HEK293 (cell line): ENCODE data around the gene ZNF692.

Experiments
- CTCF ChIA-PET: fragments of 350-600 bp; formaldehyde crosslinking; extraction: SDS; loops from one replicate; lab custom pipeline; 2021; ENCODE audit warnings: antibody characterized with exemption; lab: Yijun Ruan, JAX
- POLR2A ChIA-PET: fragments of 300-600 bp; formaldehyde crosslinking; extraction: SDS; loops from one replicate; lab custom pipeline; 2020; ENCODE audit warnings: antibody characterized with exemption, inconsistent platforms; lab: Yijun Ruan, JAX
- H3K27ac ChIP-seq: fragments of 200-500 bp; sonication (Bioruptor generic); 2 replicates; pipeline ENCODE4 v1.5.1; 2014; ENCODE audit warnings: low read depth, low read length, control low read depth, inconsistent platforms; ENCODE audit errors: extremely low read depth
- H3K36me3 ChIP-seq, 2 experiments: fragments of 200-500 bp in 1 of 2; sonication (Bioruptor generic) in 1 of 2; 1 replicate in 1 of 2; 2 replicates in 1 of 2; pipeline ENCODE4 v1.5.1; 2014 to 2017; ENCODE audit warnings: inconsistent platforms in 2 of 2, low read length in 2 of 2; ENCODE audit not compliant: control insufficient read depth in 2 of 2, insufficient read depth in 1 of 2
- H3K4me1 ChIP-seq: fragments of 200-500 bp; sonication (Bioruptor generic); 2 replicates; pipeline ENCODE4 v1.5.1; 2014; ENCODE audit warnings: mild to moderate bottlenecking, low read length, inconsistent platforms; ENCODE audit not compliant: control insufficient read depth, insufficient read depth
- H3K4me3 ChIP-seq: 2 replicates; pipeline ENCODE4 v1.5.1; 2011; ENCODE audit warnings: low read depth, mild to moderate bottlenecking, control low read depth, low read length, moderate library complexity
- H3K9me3 ChIP-seq: fragments of 200-500 bp; sonication (Bioruptor generic); 2 replicates; pipeline ENCODE4 v1.5.1; 2014; ENCODE audit warnings: low read depth, low read length, inconsistent platforms; ENCODE audit not compliant: control insufficient read depth, insufficient read depth
- CTCF ChIP-seq: fragments of 450-650 bp; formaldehyde crosslinking; IDR thresholded peaks from 2 replicates; pipeline ENCODE4 v1.5.1; 2016; ENCODE audit warnings: missing biosample characterization, missing genetic modification characterization
- EGR2 ChIP-seq: fragments of 450-650 bp; formaldehyde crosslinking; IDR thresholded peaks from 2 replicates; pipeline ENCODE4 v1.5.1; 2016; ENCODE audit warnings: low read depth, missing biosample characterization, missing genetic modification characterization
- FEZF1 ChIP-seq: fragments of 450-650 bp; formaldehyde crosslinking; IDR thresholded peaks from 2 replicates; pipeline ENCODE4 v1.5.1; 2016; ENCODE audit warnings: missing biosample characterization, missing genetic modification characterization
- GFI1B ChIP-seq: fragments of 450-650 bp; formaldehyde crosslinking; IDR thresholded peaks from 2 replicates; pipeline ENCODE4 v1.5.1; 2016; ENCODE audit warnings: missing biosample characterization, missing genetic modification characterization
- HOXC10 ChIP-seq: sonication (generic); formaldehyde crosslinking; IDR thresholded peaks from 2 replicates; pipeline ENCODE4 v1.8.1; 2023; ENCODE audit warnings: mild to moderate bottlenecking, missing genetic modification reagents
- KLF10 ChIP-seq: fragments of 450-650 bp; IDR thresholded peaks from 2 replicates; pipeline ENCODE4 v1.5.1; 2018; ENCODE audit warnings: missing biosample characterization, mild to moderate bottlenecking, missing genetic modification characterization
- MZF1 ChIP-seq: fragments of 450-650 bp; formaldehyde crosslinking; IDR thresholded peaks from 2 replicates; pipeline ENCODE4 v1.5.1; 2017; ENCODE audit warnings: missing biosample characterization, missing genetic modification characterization, borderline replicate concordance
- PRDM10 ChIP-seq: fragments of 450-650 bp; formaldehyde crosslinking; IDR thresholded peaks from 2 replicates; pipeline ENCODE4 v1.5.1; 2016; ENCODE audit warnings: missing biosample characterization, missing genetic modification characterization
- SETDB1 ChIP-seq: IDR thresholded peaks from one replicate; pipeline ENCODE4 v1.6.1; 2017; ENCODE audit warnings: mild to moderate bottlenecking, low read length, moderate library complexity, mixed read lengths; ENCODE audit not compliant: insufficient read length
- SP3 ChIP-seq: fragments of 450-650 bp; formaldehyde crosslinking; IDR thresholded peaks from 2 replicates; pipeline ENCODE4 v1.5.1; 2016; ENCODE audit warnings: missing biosample characterization, missing genetic modification characterization
- ZBTB21 ChIP-seq: fragments of 450-650 bp; formaldehyde crosslinking; IDR thresholded peaks from 2 replicates; pipeline ENCODE4 v1.5.1; 2017; ENCODE audit warnings: missing biosample characterization, missing genetic modification characterization
- ZBTB7A ChIP-seq: fragments of 450-650 bp; formaldehyde crosslinking; IDR thresholded peaks from 2 replicates; pipeline ENCODE4 v1.5.1; 2016; ENCODE audit warnings: low read depth, missing biosample characterization, missing genetic modification characterization
- ZNF2 ChIP-seq: fragments of 450-650 bp; formaldehyde crosslinking; IDR thresholded peaks from 2 replicates; pipeline ENCODE4 v1.5.1; 2016; ENCODE audit warnings: missing biosample characterization, missing genetic modification characterization
- ZNF211 ChIP-seq: fragments of 450-650 bp; formaldehyde crosslinking; IDR thresholded peaks from 2 replicates; pipeline ENCODE4 v1.5.1; 2016; ENCODE audit warnings: low read depth, missing biosample characterization, missing genetic modification characterization
- ZNF280C ChIP-seq: fragments of 450-650 bp; formaldehyde crosslinking; IDR thresholded peaks from 2 replicates; pipeline ENCODE4 v1.5.1; 2016; ENCODE audit warnings: missing biosample characterization, missing genetic modification characterization
- ZNF366 ChIP-seq: fragments of 450-650 bp; formaldehyde crosslinking; conservative IDR thresholded peaks from 2 replicates; pipeline ENCODE4 v1.5.1; 2016; ENCODE audit warnings: missing biosample characterization, missing genetic modification characterization
- ZNF391 ChIP-seq: fragments of 450-650 bp; formaldehyde crosslinking; IDR thresholded peaks from 2 replicates; pipeline ENCODE4 v1.5.1; 2016; ENCODE audit warnings: low read depth, missing biosample characterization, missing genetic modification characterization, borderline replicate concordance
- ZNF488 ChIP-seq: fragments of 450-650 bp; formaldehyde crosslinking; IDR thresholded peaks from 2 replicates; pipeline ENCODE4 v1.5.1; 2016; ENCODE audit warnings: missing biosample characterization, missing genetic modification characterization
- ZNF585B ChIP-seq: fragments of 450-650 bp; formaldehyde crosslinking; IDR thresholded peaks from 2 replicates; pipeline ENCODE4 v1.5.1; 2016; ENCODE audit warnings: missing biosample characterization, missing genetic modification characterization
- ZNF645 ChIP-seq: fragments of 450-650 bp; formaldehyde crosslinking; IDR thresholded peaks from 2 replicates; pipeline ENCODE4; 2016; ENCODE audit warnings: missing biosample characterization, missing genetic modification characterization
- ZNF660 ChIP-seq: fragments of 450-650 bp; IDR thresholded peaks from 2 replicates; pipeline ENCODE4 v1.5.1; 2018; ENCODE audit warnings: missing biosample characterization, mild to moderate bottlenecking, missing genetic modification characterization
- ZNF704 ChIP-seq: fragments of 450-650 bp; formaldehyde crosslinking; IDR thresholded peaks from 2 replicates; pipeline ENCODE4 v1.5.1; 2016; ENCODE audit warnings: missing biosample characterization, missing genetic modification characterization
- ZNF747 ChIP-seq: fragments of 450-650 bp; formaldehyde crosslinking; IDR thresholded peaks from 2 replicates; pipeline ENCODE4 v1.5.1; 2016; ENCODE audit warnings: missing biosample characterization, missing genetic modification characterization
- ZNF776 ChIP-seq: fragments of 450-650 bp; formaldehyde crosslinking; IDR thresholded peaks from 2 replicates; pipeline ENCODE4 v1.5.0; 2017; ENCODE audit warnings: missing biosample characterization, missing genetic modification characterization, borderline replicate concordance
- ZNF837 ChIP-seq: fragments of 450-650 bp; formaldehyde crosslinking; IDR thresholded peaks from 2 replicates; pipeline ENCODE4 v1.5.1; 2016; ENCODE audit warnings: missing biosample characterization, missing genetic modification characterization
- ZNF843 ChIP-seq: fragments of 450-650 bp; formaldehyde crosslinking; IDR thresholded peaks from 2 replicates; pipeline ENCODE4 v1.5.1; 2016; ENCODE audit warnings: missing biosample characterization, missing genetic modification characterization

Gene ZNF692

GRCh38 chr1:248848602-248849001 is 10.3 kb downstream of the ZNF692 start:
- Histone ChIP-seq H3K36me3 (peaks cover 0 to 91% of the 10 kb centered on the region in 2 experiments; a peak in 1 of 3 replicates), H3K27ac (no peak overlapping the region), H3K4me3 (no peak overlapping the region), H3K4me1 (no peaks in the 10 kb centered on the region), H3K9me3 (no peaks in the 10 kb centered on the region)
- TF ChIP-seq ZNF776 (tag by site-specific recombination) (no peak), ZNF837 (tag by site-specific recombination) (no peak), GFI1B (tag by site-specific recombination) (no peak), ZNF2 (no peak), ZNF488 (tag by site-specific recombination) (no peak), SP3 (tag by site-specific recombination) (no peak), SETDB1 (no peak), KLF10 (no peak), ZNF645 (no peak), ZNF280C (tag by site-specific recombination) (no peak), ZNF660 (no peak)
- POLR2A ChIA-PET: no interaction called here
- CTCF ChIA-PET: interaction anchor here (1.1 kb wide), 1 partner anchor 58 kb away, joined by 3 read pairs; no protein-coding TSS in a partner anchor

GRCh38 chr1:248847956-248848561 is 10.8 kb downstream of the ZNF692 start:
- H3K9me3 ChIP-seq: no peaks in the 10 kb centered on the region
- H3K27ac ChIP-seq: no peak overlapping the region
- H3K4me3 ChIP-seq: no peak overlapping the region
- peaks cover 0 to 88% of the 10 kb centered on the region in 2 experiments; a peak in 1 of 3 replicates for H3K36me3 ChIP-seq
- H3K4me1 ChIP-seq: no peaks in the 10 kb centered on the region
- POLR2A ChIA-PET: no interaction called here
- CTCF ChIA-PET: no interaction called here
- TF ChIP-seq PRDM10 (tag by site-specific recombination) (no peak), ZNF211 (no peak), ZNF585B (no peak), ZBTB21 (no peak), ZNF391 (tag by site-specific recombination) (no peak), ZBTB7A (tag by site-specific recombination) (no peak), CTCF (tag by site-specific recombination) (no peak), HOXC10 (CRISPR knock-in tag) (no peak), ZNF704 (tag by site-specific recombination) (no peak), ZNF843 (no peak), ZNF366 (tag by site-specific recombination) (no peak), MZF1 (tag by site-specific recombination) (no peak), EGR2 (tag by site-specific recombination) (no peak), ZNF747 (tag by site-specific recombination) (no peak), FEZF1 (tag by site-specific recombination) (no peak)
- TF ChIP-seq, all 188 proteins: peak for 0
